Transverse colon (tissue), 3 donors: ENCODE measurements around the gene FNDC3B.

Source experiments
- POLR2A ChIP-seq: fragments of 450-650 bp; IDR thresholded peaks from one replicate; pipeline ENCODE4 v1.6.1; 2016; ENCODE audit warnings: antibody characterized with exemption, mild to moderate bottlenecking, moderate library complexity
- TF ChIP-seq, protein P1 (sequence below), 5 experiments: fragments of 200-600 bp in 3 of 5; fragments of 450-650 bp in 2 of 5; sonication (generic) in 3 of 5; IDR thresholded peaks; 1 replicate in 2 of 5; 2 replicates in 3 of 5; pipeline ENCODE4 v1.5.1; 2016 to 2017; ENCODE audit warnings: antibody characterized with exemption in 5 of 5, inconsistent platforms in 3 of 5, mild to moderate bottlenecking in 2 of 5, moderate library complexity in 1 of 5

DNA sequence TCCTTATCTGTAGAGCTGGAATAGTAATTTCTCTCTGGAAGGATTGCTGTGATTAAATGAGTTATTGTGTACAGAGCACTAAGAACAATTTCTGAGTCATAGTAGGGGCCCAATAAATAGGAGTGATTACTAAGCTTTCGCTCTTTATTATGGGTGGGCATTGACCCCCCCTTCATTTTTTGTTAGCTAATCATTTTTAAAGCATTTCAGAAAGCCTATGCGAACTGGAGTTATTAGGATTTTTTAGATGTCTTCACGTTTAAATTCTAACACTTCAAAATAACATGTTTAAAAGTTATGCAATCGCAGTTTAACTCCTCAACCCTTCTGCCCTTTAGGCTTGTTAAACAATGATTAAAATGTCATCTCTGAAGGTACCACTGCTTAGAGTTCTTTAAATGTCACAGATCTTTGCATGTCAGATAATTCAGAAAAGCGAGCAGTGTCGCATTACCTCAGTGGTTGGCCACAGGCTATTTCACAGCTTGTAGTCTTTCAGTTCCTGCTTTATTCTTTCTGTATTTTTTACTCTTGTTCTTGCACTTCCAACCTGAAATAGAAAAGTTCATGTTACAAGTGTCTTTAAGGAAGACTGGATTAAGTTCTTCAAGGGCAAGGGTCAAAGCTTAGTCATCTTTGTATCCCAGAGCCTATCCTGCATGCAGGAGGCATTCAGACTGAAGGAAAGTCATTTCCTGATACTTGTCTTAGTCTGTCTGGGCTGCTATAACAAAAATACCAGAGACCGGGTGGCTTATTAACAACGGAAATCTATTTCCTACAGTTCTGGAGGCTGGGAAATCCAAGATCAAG, 102.9 kb downstream of the FNDC3B start:
- no peak for TF ChIP-seq POLR2A
- TF ChIP-seq, protein P1, sequence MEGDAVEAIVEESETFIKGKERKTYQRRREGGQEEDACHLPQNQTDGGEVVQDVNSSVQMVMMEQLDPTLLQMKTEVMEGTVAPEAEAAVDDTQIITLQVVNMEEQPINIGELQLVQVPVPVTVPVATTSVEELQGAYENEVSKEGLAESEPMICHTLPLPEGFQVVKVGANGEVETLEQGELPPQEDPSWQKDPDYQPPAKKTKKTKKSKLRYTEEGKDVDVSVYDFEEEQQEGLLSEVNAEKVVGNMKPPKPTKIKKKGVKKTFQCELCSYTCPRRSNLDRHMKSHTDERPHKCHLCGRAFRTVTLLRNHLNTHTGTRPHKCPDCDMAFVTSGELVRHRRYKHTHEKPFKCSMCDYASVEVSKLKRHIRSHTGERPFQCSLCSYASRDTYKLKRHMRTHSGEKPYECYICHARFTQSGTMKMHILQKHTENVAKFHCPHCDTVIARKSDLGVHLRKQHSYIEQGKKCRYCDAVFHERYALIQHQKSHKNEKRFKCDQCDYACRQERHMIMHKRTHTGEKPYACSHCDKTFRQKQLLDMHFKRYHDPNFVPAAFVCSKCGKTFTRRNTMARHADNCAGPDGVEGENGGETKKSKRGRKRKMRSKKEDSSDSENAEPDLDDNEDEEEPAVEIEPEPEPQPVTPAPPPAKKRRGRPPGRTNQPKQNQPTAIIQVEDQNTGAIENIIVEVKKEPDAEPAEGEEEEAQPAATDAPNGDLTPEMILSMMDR (IDR thresholded peaks at IDR 0.05) = no peak
